ENCODE data around the gene PSTPIP1.
"Not testable (repeated sequence)": the region's sequence is repeated elsewhere in the genome, so short reads cannot be mapped to it uniquely, and the experiment has no call there.

Gene PSTPIP1

DNA sequence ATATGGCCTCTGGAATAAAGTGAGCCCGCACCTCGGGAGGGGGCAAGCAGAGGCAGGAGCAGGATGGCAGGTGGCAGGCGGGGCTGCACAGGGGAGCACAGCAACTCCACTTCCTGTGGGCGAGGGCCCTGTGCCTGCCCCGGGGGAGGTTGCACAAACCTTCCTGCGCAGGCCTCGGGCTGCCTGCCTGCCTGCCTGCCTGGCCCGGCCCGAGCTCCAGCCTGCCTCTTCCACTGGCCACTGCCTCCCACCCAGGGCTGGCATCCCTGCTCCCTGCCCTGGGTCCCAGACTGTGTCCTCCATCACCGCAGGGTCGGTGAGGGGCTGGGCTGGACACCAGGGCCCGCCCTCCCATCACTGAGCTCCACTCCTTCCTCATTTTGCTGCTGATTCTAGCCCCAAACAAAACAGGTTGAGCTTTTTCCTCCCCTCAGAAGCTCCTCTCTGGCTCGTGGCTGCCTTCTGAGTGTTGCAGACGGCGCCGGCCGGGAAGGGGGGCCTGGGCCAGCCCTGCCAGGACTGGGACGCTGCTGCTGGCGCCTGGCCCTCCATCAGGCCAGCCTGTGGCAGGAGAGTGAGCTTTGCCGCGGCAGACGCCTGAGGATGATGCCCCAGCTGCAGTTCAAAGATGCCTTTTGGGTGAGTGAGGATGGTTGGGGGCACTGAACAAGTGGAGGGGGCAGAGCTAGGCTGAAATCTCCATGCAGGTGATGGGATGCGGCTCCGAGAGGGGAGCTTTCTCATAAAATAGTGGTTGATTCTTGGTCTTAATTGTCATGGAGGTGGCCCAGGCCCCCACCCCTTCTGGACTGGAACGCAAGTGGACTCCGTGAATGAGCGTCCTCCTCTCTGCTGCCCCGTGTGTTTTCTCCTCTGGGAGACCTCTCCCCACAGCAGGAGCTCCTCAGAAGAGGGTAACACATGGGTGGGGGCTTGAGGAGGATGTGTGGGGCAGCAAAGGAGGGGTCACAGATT, at the start of gene PSTPIP1:
Gene PSTPIP1, plus strand, starts transcription at position 156 of the 975 bp plus-strand sequence. Its CDS starts 448 bp downstream, at position 604.
- DNase-seq (ENCODE audit: low read depth in 1 of 2, low spot score in 1 of 2): peak in 1 of 2 donors; percentile 46

DNA sequence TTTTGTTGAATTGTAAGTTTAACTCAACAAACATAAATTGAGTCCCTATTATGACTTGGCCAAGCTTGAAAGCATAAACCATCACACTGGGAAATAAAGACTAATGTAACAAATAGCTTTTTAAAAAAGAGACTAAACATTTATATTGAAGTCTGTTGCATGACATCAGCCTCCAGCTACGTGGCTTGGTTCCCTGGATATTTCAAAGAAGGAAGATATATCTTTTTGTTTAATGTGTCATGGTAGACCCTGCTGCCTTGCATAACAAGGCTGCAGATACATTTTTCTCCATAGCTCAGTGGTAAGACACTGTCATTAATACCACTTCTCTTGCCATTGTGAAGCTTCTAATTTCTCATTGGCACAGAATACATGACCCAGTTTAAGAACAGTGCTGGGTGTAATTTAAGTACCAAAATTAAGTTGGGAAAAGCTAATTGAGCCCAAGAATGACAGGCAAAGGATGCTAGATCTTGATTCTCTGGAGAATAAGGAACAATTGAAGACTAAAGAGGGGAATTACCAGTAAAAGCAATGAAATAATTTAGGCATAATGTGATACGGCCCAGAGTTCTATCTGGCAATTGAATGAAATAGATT, 49.3 kb upstream of the PSTPIP1 start:
- no peak for DNase-seq (ENCODE audit: low read depth in 1 of 2, low spot score in 1 of 2)

DNA sequence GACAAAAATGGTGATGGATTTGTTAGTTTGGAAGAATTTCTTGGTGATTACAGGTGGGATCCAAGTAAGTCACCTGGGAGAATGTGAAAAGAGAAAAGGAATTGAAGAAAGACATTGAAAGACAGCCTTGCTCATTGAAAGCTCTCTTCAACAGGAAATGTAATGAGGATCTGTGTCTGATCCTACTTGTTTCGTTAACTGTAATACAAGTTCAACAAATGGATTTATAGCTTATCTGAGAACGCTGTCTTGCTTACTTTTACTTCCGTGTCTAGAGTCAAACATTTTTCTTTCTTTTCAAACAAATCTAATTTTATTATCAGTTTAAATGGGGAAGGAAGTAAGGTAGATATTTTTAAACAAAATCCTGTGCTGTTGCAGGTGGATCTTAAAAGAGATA, 47.5 kb upstream of the PSTPIP1 start:
- no peak for DNase-seq (ENCODE audit: low read depth in 1 of 2, low spot score in 1 of 2)

DNA sequence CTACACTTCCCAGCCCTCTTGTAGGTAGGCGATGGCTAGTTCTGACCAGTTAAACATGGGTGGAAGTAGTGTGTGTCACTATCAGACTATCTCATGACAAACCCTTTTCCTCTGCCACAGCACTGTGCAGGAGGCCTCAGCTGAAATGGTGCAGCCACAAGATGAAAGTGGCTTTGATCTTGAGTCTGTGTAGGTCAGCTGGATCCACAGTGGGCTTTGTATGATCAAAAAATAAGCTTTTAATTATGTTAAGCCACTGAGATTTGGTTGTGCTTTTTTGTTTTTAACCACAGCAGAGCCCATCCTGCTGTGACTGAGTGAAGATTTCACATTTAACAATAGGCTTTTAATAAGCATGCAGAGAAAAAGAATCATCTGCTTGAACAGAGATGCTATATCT, 43.7 kb upstream of the PSTPIP1 start:
- no peak for DNase-seq (ENCODE audit: low read depth in 1 of 2, low spot score in 1 of 2)

DNA sequence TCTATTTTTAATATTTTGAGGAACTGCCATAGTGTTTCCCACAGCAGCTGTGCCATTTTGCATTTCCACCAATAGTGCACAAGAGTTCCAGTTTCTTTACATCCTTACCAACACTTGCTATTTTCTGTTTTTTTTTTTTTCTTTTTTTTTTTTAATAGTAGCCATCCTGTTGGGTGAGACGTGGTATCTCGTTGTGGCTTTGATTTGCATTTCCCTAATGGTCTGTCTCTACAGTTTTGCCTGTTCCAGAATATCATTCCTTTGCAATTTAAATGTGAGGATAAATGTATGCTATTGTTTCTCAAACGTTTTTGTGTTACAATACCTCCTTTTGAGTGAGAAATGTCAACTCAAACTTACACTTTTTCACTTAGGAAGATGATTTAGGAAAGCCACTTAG, 41.0 kb upstream of the PSTPIP1 start:
- DNase-seq (ENCODE audit: low read depth in 1 of 2, low spot score in 1 of 2): no peak

DNA sequence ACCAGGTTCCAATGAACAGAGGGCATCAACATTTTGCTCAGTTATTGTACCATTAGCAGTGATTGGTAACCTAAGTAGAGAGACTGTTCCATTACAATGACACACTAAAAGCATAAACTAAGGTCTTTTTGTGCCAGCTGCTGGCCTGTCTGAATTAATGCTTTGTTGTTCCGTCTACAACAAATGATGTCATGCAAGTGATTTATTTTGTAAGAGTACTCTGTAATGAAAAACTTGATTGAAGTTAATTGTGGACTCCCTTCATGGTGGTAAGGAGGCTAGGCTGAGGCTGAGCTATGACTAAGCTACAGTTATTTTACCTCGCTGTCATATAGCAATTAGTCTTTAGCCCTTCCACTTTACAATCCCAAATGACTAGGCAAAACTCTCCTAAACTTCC, 40.2 kb upstream of the PSTPIP1 start:
- DNase-seq (ENCODE audit: low read depth in 1 of 2, low spot score in 1 of 2): no peak

DNA sequence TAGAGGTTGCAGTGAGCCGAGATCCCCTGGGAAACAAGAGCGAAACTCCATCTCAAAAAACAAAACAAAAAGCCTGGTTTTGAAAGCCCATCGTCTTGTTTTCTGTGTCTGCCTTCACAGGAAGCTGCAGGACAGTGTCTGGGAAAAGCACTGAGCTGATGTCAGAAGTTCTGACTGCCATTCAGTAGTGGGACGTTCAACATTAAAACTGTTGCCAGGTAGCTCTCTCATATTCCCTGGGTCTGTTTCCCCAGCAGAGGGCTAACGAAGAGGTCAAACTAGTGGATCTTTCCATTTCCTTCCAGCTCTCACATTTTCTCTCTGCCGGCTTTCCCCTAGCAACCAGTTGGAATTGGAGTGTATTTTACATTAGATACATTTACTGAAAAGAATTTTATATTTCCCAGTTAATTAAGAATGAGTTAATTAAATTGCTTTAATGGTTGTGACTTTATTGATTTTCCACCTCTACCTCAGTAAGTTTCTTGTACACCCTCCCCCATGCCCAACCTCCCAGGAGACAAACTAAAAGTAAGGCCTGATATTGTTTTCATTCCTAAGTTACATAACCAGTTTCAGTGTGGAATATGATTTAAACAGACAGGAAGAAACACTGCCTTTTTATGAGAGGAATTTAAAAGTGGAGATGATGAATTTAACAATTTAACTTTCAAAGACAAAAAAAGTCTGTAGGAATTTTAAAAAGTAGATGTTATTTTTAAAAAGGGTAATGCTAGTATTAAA, 33.5 kb upstream of the PSTPIP1 start:
- DNase-seq (ENCODE audit: low read depth in 1 of 2, low spot score in 1 of 2): no peak

DNA sequence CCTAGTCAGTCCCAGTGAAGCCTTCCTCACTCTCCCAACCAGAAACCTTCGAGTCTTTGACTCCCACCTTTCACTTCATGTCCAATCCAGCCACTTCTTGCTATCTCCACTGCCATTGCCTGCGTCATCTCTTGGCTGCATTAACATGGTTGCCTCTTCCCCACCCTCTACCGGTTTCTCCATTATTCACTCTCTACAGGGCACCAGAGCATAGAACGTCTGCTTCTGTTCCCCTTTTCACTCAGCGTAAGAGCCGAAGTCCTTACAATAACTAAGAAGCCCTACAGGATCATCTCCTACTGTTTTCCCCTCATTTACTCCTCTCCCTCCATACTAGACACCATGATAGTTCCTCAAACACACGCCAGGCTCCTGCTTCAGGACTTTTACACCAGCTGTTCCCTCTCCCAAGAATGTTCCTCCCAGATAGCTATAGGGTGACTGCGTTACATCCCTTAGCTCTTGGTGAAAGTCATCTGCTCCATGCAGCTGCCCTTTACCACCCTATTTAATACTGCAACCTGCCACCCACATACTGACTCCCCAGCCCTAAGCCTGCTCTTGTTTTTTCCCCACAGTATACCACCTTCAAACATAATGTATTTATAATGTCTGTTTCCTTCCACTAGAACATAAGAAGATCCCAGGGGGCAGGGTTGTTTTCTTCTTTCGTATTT, 32.5 kb upstream of the PSTPIP1 start:
- DNase-seq (ENCODE audit: low read depth in 1 of 2, low spot score in 1 of 2): no peak

DNA sequence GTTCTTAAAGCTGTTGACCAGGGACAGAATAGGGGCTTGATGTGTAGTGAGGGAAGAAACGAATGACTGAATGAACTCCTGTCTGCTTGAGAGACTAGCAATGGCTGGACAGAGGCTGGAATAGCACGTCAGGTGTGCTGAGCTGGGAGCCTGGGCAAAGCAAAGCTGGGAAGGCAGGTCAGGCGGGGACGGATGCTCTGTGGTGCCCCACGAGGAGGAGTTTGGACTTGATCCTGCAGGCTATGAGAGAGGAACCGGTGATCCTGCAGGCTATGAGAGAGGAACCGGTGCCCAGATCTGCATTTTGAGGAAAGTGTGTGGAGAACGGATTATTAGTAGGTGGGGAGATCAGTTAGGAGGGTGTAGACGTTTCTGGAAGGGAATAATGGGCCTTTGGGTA, 31.3 kb upstream of the PSTPIP1 start:
- DNase-seq (ENCODE audit: low read depth in 1 of 2, low spot score in 1 of 2): no peak

DNA sequence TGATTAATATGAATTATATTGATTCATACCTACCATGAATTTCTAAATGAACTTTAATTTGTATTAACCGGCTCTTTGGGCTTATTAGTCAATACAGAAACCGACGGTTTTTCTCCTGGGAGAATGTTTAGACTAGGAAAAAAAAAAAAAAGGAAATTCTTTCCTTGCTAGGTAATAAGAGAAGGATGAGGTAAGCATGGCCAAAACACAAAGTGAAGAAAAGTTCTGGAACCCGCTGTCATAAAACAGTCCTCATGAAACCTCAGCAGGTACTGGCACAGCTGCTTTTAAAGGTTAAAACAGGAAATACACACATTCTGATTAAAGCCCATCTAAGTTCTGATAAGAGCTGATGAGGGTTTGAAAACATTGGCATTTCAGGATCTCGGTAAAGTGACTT, 30.8 kb upstream of the PSTPIP1 start:
- no peak for DNase-seq (ENCODE audit: low read depth in 1 of 2, low spot score in 1 of 2)

DNA sequence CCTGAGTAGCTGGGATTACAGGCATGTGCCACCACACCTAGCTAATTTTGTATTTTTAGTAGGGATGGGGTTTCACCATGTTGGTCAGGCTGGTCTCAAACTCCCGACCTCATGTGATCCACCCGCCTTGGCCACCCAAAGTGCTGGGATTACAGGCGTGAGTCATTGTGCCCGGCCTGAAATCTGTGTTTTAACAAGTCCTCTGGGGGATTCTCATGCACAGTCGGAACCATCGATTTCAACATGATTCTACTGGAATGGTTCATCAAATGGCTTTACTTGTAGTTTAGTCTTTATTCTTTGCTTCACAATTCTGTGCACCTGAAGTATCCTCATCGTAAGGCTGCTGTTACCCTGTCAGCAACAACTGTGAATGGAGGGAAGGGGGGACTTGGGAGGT, 28.9 kb upstream of the PSTPIP1 start:
- DNase-seq (ENCODE audit: low read depth in 1 of 2, low spot score in 1 of 2): not testable (repeated sequence)

DNA sequence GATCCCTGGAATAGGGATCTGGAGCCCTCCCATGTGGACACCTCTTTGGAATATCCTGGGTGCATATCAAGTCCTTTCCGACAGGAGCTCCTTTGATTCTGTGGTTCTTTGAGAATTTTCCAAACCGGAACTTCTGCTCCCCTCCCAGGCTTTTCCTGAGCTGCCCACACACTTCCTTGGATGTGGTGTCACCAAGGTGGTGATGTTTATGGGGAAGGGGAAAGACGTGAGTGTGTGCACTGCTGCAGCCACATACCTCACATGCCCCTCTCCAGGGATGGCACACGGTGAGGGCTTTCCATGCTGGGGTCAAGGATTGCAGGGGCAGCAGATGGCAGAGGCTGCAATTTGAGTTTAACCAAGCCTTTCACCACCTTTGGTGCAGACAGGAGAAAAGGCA, 27.9 kb upstream of the PSTPIP1 start:
- DNase-seq (ENCODE audit: low read depth in 1 of 2, low spot score in 1 of 2): no peak

DNA sequence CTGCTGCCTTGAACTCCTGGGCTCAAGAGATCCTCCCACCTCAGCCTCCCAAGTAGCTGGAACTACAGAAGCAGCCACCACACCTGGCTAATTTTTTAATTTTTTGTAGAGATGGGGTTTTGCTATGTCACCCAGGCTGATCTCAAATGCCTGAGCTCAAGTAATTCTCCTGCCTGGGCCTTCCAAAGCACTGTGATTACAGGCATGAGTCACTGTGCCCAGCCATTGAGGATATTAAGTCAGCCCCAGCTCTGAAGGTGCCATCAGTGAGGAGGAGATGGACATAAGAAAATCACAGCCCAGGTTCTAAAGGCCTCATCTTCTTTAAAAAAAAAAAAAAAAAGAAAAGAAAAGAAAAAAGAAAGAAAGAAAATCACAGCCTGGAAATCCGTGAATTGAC, 26.6 kb upstream of the PSTPIP1 start:
- DNase-seq (ENCODE audit: low read depth in 1 of 2, low spot score in 1 of 2): no peak

DNA sequence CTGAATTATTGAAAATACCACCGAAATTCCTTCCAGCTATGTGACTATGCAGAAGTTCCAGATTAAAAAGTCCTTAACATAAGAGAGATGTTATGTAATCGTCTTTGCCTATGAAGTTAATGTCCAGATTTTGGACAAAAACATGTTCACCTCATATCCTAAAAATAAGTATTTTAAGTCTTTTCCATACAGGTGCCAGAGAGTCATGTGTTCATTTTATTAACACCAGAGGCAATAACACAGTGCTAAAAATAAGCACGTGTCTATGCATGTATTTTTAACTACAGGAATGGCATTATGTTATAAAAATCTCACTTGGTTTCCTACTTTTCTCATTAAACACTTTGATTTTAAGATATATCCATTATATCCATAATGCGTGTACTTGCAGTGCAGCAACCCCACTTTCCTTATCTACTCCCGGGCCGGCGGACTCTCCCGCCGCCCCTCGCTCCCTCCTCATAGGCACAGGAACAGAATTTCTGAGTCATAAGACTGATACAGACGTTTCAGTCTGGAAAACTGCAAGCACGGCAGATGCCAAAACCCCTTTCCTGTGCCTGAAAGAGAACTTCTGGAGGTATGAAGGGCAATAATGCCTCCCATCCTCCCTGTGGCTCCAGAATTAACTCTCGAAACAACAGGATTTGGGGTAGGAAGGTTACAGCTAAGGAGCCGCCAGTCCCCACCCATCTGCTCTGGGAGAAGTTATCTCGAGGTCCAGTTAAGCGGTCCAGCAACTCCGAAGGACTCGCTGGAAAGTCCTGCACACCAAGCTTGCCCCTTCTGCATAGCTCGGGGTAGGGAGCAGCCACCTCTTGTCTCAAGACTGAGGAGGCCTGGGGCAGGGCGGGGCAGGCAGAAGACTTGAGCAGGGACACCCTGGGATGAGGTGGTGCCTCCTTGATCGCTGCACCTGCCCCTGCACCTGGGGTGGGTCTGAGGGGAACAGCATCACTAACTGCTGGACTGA, 22.3 kb upstream of the PSTPIP1 start:
- no peak for DNase-seq (ENCODE audit: low read depth in 1 of 2, low spot score in 1 of 2)

DNA sequence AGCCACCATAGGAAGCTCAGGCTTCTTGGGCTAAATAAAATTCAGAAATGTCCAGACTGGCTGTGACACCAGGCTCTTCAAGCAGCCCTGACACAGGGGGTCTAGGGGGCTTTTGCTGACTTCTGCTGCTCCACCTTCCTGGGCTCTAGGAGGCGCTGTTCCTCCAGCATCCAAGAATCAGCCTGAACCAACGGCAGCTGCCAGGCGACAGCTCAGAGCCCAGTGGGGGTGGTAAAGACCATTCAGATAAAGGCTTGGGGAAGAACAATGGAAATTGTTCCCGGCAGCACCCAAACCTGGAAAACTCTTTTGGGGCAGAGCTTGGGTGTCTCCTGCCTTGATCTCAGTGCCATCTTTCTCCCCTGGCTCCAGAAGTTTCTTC, 21.6 kb upstream of the PSTPIP1 start:
- peak; percentile 37 to 48 for DNase-seq (ENCODE audit: low read depth in 1 of 2, low spot score in 1 of 2)

DNA sequence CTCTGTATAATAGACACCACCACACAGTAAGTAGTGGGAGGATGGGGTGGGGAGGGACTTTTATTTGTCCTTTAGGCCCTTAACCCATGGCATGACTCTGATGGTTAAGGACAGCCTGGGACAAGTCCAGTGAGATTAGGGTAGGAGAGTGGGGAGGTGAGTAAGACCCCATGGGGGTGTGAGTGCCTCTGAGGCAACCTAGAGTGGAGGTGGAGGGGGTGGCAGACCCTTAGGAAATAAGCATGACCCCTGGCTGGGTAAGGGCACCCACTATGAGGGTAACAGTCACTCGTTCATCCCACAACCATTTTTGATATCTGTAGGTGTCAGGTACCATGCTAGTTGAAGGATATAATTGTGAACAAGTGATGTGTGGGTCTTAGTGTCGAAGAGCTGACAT, 21.0 kb upstream of the PSTPIP1 start:
- DNase-seq (ENCODE audit: low read depth in 1 of 2, low spot score in 1 of 2): no peak

DNA sequence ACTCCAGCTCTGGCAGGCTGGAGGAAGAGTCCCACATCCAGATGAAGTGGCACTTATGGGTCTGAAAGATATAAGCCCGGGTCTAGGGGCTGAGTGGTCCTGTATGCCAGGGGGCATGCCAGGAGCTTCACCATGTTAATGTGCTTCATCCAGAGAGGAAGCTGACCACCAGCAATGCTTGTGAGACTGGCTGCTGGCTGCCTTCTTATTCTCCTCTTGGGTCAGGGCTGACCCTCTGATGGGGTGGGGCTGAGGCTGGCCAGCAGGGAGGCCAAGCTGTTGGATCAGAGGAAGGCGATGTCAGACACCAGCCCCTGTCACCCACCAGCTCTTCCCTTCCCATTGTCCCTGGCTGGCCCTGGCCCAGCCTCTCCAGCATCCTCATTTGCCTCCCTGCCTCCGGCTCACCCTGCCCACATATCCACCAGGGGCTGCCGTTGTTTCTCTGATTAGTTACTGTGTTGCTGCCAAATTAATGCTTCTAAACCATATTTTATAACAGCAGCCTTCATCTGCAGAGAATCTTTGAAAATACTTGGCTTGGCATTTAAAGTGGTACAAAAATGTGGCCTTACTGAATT, 20.4 kb upstream of the PSTPIP1 start:
- DNase-seq (ENCODE audit: low read depth in 1 of 2, low spot score in 1 of 2): no peak

DNA sequence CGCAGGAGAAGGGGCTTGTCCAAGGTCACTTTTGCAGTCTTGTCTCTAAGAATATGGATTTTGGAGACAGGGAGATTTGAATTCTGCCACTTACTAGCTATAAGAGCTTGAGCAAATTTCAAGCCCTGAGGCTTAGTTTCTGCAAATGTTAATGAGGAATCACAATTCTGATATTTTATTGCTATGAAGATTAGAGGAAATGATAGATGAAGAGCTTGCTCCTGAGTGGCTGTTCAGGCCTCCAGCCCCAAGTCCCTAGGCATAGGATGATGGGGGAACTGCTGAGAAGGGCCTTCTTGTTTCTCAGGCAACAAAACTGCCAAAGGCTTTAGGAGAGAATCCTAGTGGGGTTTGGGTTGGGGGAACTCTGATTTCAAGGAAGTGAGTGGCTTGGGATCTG, 18.8 kb upstream of the PSTPIP1 start:
- no peak for DNase-seq (ENCODE audit: low read depth in 1 of 2, low spot score in 1 of 2)

DNA sequence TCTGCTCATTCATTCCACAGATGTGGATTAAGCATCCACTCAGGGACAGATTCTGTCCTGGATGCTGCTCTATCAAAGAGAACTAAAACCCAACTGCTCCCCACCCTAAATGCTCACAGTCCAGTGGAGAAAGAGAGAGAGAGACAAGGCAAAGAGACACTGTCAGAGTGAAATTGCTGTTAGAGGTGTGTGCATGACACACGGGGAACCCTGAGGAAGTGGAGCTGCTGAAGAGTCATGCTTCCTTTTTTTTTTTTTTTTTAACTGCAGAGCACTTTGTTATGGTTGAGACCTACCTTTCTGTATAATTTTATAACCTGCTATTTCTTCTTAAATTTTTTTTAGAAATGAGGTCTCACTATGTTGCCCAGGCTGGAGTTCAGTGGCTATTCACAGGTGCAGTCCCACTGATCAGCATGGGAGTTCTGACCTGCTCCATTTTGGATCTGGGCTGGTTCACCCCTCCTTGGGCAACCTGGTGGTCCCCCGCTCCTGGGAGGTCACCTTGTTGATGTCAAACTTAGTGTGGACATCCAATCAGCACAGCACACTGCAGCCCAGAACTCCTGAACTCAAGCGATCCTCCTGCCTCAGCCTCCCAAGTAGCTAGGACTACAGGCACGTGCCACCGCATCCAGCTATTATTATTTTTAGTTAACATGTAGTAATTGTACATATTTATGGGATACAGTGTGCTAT, 18.2 kb upstream of the PSTPIP1 start:
- DNase-seq (ENCODE audit: low read depth in 1 of 2, low spot score in 1 of 2): no peak
